K562 (cell line): ENCODE data around the gene DCAF11. TPM values are rescaled to one million over a fixed set of nuclear protein-coding genes. Genes with fewer than 3 reads are reported as not detected.

Experiments
- ASH1L ChIP-seq: fragments of 450-650 bp; IDR thresholded peaks from 2 replicates; pipeline ENCODE4 v1.6.1; 2018; ENCODE audit warnings: borderline replicate concordance, mild to moderate bottlenecking, low read depth; ENCODE audit not compliant: partially characterized antibody
- CREM ChIP-seq: IDR thresholded peaks from 2 replicates; pipeline ENCODE4 v1.6.1; 2014; ENCODE audit warnings: antibody characterized with exemption, low read depth
- EGR1 ChIP-seq: fragments of 450-650 bp; conservative IDR thresholded peaks from 2 replicates; pipeline ENCODE4 v1.6.1; 2017; ENCODE audit warnings: mild to moderate bottlenecking
- EP400 ChIP-seq: fragments of 450-650 bp; IDR thresholded peaks from 2 replicates; pipeline ENCODE4 v1.6.1; 2017; ENCODE audit warnings: antibody characterized with exemption, mild to moderate bottlenecking, moderate library complexity
- ESRRB ChIP-seq: fragments of 250-450 bp; sonication (Bioruptor Pico); IDR thresholded peaks from 2 replicates; pipeline ENCODE4 v1.5.0; 2020; ENCODE audit warnings: mild to moderate bottlenecking, moderate library complexity, borderline replicate concordance
- EWSR1 ChIP-seq: fragments of 450-650 bp; IDR thresholded peaks from 2 replicates; pipeline ENCODE4 v1.6.1; 2018; ENCODE audit warnings: borderline replicate concordance, mild to moderate bottlenecking, low read depth, moderate library complexity; ENCODE audit not compliant: partially characterized antibody
- GABPA ChIP-seq: fragments of 200-800 bp; sonication (Bioruptor generic); conservative IDR thresholded peaks from 2 replicates; pipeline ENCODE4 v1.6.1; 2016; ENCODE audit warnings: low read depth, missing genetic modification characterization, missing compliant biosample characterization
- IRF2 ChIP-seq: sonication (generic); formaldehyde crosslinking; IDR thresholded peaks from 2 replicates; pipeline ENCODE4 v1.8.1; 2022; ENCODE audit warnings: mild to moderate bottlenecking, missing genetic modification reagents
- MBD2 ChIP-seq: sonication (generic); IDR thresholded peaks from 2 replicates; pipeline ENCODE4 v1.6.1; 2016; ENCODE audit warnings: low read depth, borderline replicate concordance
- MCM7 ChIP-seq, 2 experiments: fragments of 450-650 bp; IDR thresholded peaks; 2 replicates each; pipeline ENCODE4 v1.6.1; 2016 to 2018
- NEUROD1 ChIP-seq: fragments of 150-350 bp; IDR thresholded peaks from 2 replicates; pipeline ENCODE4 v1.6.1; 2014; ENCODE audit warnings: borderline replicate concordance, low read length, low read depth; ENCODE audit not compliant: partially characterized antibody
- PTBP1 ChIP-seq: fragments of 200-400 bp; formaldehyde crosslinking; IDR thresholded peaks from 2 replicates; pipeline ENCODE4 v1.6.1; 2017; ENCODE audit warnings: low read depth, low read length
- SAFB ChIP-seq: fragments of 200-400 bp; formaldehyde crosslinking; IDR thresholded peaks from 2 replicates; pipeline ENCODE4 v1.6.1; 2017; ENCODE audit warnings: low read depth, low read length, borderline replicate concordance
- SMARCC2 ChIP-seq: fragments of 450-650 bp; IDR thresholded peaks from 2 replicates; pipeline ENCODE4 v1.6.1; 2017; ENCODE audit warnings: antibody characterized with exemption, moderate library complexity, mild to moderate bottlenecking, low read depth
- TAF1 ChIP-seq: IDR thresholded peaks from 2 replicates; pipeline ENCODE4 v1.6.1; 2011; ENCODE audit warnings: mild to moderate bottlenecking, low read length, moderate library complexity; ENCODE audit not compliant: insufficient read depth, control insufficient read depth, severe bottlenecking; ENCODE audit errors: extremely low read depth
- TBP ChIP-seq: optimal IDR thresholded peaks from 2 replicates; pipeline ENCODE3; 2011; ENCODE audit warnings: low read depth, low read length, improper control_type of control experiment
- THRA ChIP-seq: fragments of 450-650 bp; IDR thresholded peaks from 2 replicates; pipeline ENCODE4 v1.6.1; 2017; ENCODE audit warnings: mild to moderate bottlenecking, moderate library complexity
- TSC22D4 ChIP-seq: fragments of 450-650 bp; IDR thresholded peaks from 2 replicates; pipeline ENCODE4 v1.6.1; 2016; ENCODE audit warnings: missing genetic modification characterization, missing biosample characterization, control low read depth
- ZNF197 ChIP-seq: fragments of 200-800 bp; sonication (Bioruptor generic); IDR thresholded peaks from 2 replicates; pipeline ENCODE4 v1.6.1; 2016; ENCODE audit warnings: low read depth, missing genetic modification characterization, missing compliant biosample characterization
- ZNF507 ChIP-seq: conservative IDR thresholded peaks from 2 replicates; pipeline ENCODE4 v1.6.1; 2017; ENCODE audit warnings: missing genetic modification characterization, missing compliant biosample characterization
- polyA plus RNA-seq, 8 experiments: library from polyadenylated mRNA; depleted of rRNA in 4 of 8; stranded (reverse) in 5 of 8; unstranded in 3 of 8; fragments of >200 nt; fragmentation: Nextera tagmentation in 2 of 8; fragmentation: Illumina TruSeq in 1 of 8; extraction: Ambion mirVana in 2 of 8; extraction: Trizol in 1 of 8; gene quantifications; 2 replicates each; pipeline versions ENCODE4 v1.2.1 to v1.2.3, GENCODE V29; 2011 to 2014; ENCODE audit warnings: inconsistent platforms in 1 of 8, missing spikeins in 1 of 8
- total RNA-seq, 7 experiments: library from RNA; depleted of rRNA in 6 of 7; stranded (reverse); fragments of >200 nt in 6 of 7; fragmentation: Illumina TruSeq in 2 of 7; extraction: Trizol in 2 of 7; gene quantifications; 2 replicates each; pipeline versions ENCODE4 v1.2.1 to v1.2.3, GENCODE V29; 2011 to 2021; ENCODE audit warnings: low replicate concordance in 1 of 7
- TF ChIP-seq, protein P1 (sequence below): fragments of 250-450 bp; sonication (Bioruptor Pico); IDR thresholded peaks from 2 replicates; pipeline ENCODE4 v1.5.0; 2021
- TF ChIP-seq, protein P2 (sequence below): fragments of 250-450 bp; sonication (Bioruptor Pico); IDR thresholded peaks from 2 replicates; pipeline ENCODE4 v1.4.0; 2020; ENCODE audit warnings: mild to moderate bottlenecking, moderate library complexity, borderline replicate concordance
- TF ChIP-seq, protein P3 (sequence below): fragments of 450-650 bp; formaldehyde crosslinking; IDR thresholded peaks from 2 replicates; pipeline ENCODE4 v1.4.0; 2020; ENCODE audit warnings: mild to moderate bottlenecking, moderate library complexity

DCAF11 gene
- total and polyA plus RNA-seq, 9 of the 15 experiments (the other 6 are each of a cell fraction or from before 2014, with no cell fraction given): 8.5 to 46.2 (median 36.4) TPM

GRCh38 chr14:24095271-24096068, 19.1 kb upstream of the DCAF11 start (continued):
- TF ChIP-seq, protein P1, sequence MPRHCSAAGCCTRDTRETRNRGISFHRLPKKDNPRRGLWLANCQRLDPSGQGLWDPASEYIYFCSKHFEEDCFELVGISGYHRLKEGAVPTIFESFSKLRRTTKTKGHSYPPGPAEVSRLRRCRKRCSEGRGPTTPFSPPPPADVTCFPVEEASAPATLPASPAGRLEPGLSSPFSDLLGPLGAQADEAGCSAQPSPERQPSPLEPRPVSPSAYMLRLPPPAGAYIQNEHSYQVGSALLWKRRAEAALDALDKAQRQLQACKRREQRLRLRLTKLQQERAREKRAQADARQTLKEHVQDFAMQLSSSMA: no peak
- TF ChIP-seq ZNF197 (no peak), THRA (no peak), MBD2 (0 out of 2 replicates have a peak, but pooled peaks have one; percentile 19), NEUROD1 (peak; percentile 50), ASH1L (no peak), EP400 (peak; percentile 70; the same call in 1 of the 2 replicates), TBP (peak; percentile 85), MCM7 (IDR thresholded peaks at IDR 0.05) (no peak), EGR1 (peak; percentile 65), TSC22D4 (no peak), IRF2 (CRISPR knock-in tag) (no peak), ESRRB (no peak), CREM (peak; percentile 19; the same call in 1 of the 2 replicates), PTBP1 (no peak), EWSR1 (no peak), ZNF507 (no peak), SMARCC2 (no peak), SAFB (no peak), TAF1 (peak; percentile 86), GABPA (no peak)
- TF ChIP-seq, protein P2, sequence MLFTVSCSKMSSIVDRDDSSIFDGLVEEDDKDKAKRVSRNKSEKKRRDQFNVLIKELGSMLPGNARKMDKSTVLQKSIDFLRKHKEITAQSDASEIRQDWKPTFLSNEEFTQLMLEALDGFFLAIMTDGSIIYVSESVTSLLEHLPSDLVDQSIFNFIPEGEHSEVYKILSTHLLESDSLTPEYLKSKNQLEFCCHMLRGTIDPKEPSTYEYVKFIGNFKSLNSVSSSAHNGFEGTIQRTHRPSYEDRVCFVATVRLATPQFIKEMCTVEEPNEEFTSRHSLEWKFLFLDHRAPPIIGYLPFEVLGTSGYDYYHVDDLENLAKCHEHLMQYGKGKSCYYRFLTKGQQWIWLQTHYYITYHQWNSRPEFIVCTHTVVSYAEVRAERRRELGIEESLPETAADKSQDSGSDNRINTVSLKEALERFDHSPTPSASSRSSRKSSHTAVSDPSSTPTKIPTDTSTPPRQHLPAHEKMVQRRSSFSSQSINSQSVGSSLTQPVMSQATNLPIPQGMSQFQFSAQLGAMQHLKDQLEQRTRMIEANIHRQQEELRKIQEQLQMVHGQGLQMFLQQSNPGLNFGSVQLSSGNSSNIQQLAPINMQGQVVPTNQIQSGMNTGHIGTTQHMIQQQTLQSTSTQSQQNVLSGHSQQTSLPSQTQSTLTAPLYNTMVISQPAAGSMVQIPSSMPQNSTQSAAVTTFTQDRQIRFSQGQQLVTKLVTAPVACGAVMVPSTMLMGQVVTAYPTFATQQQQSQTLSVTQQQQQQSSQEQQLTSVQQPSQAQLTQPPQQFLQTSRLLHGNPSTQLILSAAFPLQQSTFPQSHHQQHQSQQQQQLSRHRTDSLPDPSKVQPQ: no peak
- TF ChIP-seq, protein P3, sequence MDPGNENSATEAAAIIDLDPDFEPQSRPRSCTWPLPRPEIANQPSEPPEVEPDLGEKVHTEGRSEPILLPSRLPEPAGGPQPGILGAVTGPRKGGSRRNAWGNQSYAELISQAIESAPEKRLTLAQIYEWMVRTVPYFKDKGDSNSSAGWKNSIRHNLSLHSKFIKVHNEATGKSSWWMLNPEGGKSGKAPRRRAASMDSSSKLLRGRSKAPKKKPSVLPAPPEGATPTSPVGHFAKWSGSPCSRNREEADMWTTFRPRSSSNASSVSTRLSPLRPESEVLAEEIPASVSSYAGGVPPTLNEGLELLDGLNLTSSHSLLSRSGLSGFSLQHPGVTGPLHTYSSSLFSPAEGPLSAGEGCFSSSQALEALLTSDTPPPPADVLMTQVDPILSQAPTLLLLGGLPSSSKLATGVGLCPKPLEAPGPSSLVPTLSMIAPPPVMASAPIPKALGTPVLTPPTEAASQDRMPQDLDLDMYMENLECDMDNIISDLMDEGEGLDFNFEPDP (CRISPR knock-in tag): no peak
